Measurements from ENCODE around the gene ZNHIT2. TPM values are rescaled to one million over a fixed set of nuclear protein-coding genes. Genes with fewer than 3 reads are reported as not detected.

ZNHIT2 gene
- total and polyA plus RNA-seq, 2 of the 13 experiments (the other 11 are each of a cell fraction or from before 2014, with no cell fraction given) = 1.1 to 6.5 TPM

- TF ChIP-seq, protein P1, sequence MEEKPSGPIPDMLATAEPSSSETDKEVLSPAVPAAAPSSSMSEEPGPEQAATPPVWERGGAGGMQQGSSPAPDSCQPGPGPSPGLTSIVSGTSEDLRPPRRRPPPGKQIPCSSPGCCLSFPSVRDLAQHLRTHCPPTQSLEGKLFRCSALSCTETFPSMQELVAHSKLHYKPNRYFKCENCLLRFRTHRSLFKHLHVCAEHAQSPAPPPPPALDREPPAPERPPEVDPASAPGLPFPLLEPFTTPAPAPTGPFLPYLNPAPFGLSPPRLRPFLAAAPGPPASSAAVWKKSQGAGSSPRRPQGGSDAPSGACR (CRISPR knock-in tag; IDR thresholded peaks at IDR 0.05) = no peak; the same call in 1 of the 2 replicates
- TF ChIP-seq BCL6 (CRISPR knock-in tag; IDR thresholded peaks at IDR 0.05) (peak; percentile 67), NCOA2 (CRISPR knock-in tag; IDR thresholded peaks at IDR 0.05) (peak; percentile 69), CENPT (CRISPR knock-in tag; IDR thresholded peaks at IDR 0.05; ENCODE audit: low read depth) (no peak), ZNF253 (CRISPR knock-in tag; IDR thresholded peaks at IDR 0.05; ENCODE audit: borderline replicate concordance) (no peak), RELA (CRISPR knock-in tag; IDR thresholded peaks at IDR 0.05) (no peak), ZFAT (CRISPR knock-in tag; conservative IDR thresholded peaks at IDR 0.05) (no peak), MED8 (CRISPR knock-in tag; IDR thresholded peaks at IDR 0.05; ENCODE audit: insufficient replicate concordance) (no peak), ZNF790 (CRISPR knock-in tag; IDR thresholded peaks at IDR 0.05; ENCODE audit: borderline replicate concordance) (no peak), YEATS4 (CRISPR knock-in tag; IDR thresholded peaks at IDR 0.05; ENCODE audit: borderline replicate concordance) (peak; percentile 37; the same call in 1 of the 2 replicates), HOXD1 (CRISPR knock-in tag; IDR thresholded peaks at IDR 0.05) (no peak), CTCF (CRISPR knock-in tag; IDR thresholded peaks at IDR 0.05) (0 out of 2 replicates have a peak, but pooled peaks have one; percentile 6), ZNF407 (CRISPR knock-in tag; IDR thresholded peaks at IDR 0.05; ENCODE audit: not compliant biosample characterization) (no peak), AHR (CRISPR knock-in tag; IDR thresholded peaks at IDR 0.05) (no peak), ARID2 (CRISPR knock-in tag; IDR thresholded peaks at IDR 0.05; ENCODE audit: borderline replicate concordance) (no peak), CBX2 (IDR thresholded peaks at IDR 0.05; ENCODE audit: low read depth, low read length) (no peak), CBX2 (CRISPR knock-in tag; IDR thresholded peaks at IDR 0.05; ENCODE audit: low read depth) (no peak), FOXM1 (CRISPR knock-in tag; IDR thresholded peaks at IDR 0.05) (no peak), FOXK2 (IDR thresholded peaks at IDR 0.05) (peak; percentile 72), ZNF496 (CRISPR knock-in tag; IDR thresholded peaks at IDR 0.05; ENCODE audit: insufficient replicate concordance) (no peak)
Observed at GRCh38 chr11:65165410-65166317, 48.2 kb upstream of the ZNHIT2 start (continued).
